Activated T-cell treated with anti-CD3 and anti-CD28 coated beads, Interleukin-2, amount 50 U/mL, for 48 hours (primary cell): ENCODE results near the gene HHEX.
"Not testable (repeated sequence)": the region's sequence is repeated elsewhere in the genome, so short reads cannot be mapped to it uniquely, and the experiment has no call there.

ENCODE experiments used
- DNase-seq, 2 experiments: peaks; one replicate each; pipeline ENCODE4 v3.0.0-alpha.2; 2020

HHEX gene

DNA sequence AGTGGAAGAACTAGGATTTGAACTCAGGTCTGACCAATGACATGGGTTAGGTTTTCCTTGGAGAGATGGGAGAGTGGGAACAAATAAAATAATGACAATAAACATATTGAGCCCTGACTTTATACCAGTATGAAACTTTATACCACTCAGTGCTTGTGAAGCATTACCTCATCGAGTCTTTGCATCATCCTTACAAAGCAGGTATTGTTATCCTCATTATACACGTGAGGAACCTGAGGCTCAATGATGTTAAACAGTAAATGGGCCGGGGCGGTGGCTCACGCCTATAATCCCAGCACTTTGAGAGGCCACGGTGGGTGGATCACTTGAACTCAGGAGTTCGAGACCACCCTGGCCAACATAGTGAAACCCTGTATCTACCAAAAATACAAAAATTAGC, 47.7 kb downstream of the HHEX start:
- no peak for DNase-seq

DNA sequence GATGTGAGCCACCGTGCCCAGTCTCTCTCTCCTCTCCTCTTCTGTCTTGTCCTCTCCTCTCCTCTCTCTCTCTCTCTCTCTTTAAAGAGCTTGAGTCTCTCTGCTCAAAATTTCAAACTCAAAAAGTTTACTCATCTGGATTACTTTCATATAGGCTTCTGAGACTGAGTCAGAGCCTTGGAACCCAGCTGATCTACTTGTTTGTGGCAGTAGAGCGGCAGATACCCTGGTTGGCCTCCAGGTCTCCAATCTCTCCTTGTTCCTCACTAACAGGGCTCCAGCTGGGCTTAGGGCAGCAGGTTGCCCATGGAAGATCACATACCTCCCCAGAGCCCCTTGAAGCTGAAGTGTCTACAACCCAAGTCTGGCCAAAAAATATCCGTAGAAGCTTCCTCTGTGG, 51.0 kb downstream of the HHEX start:
- no peak for DNase-seq

DNA sequence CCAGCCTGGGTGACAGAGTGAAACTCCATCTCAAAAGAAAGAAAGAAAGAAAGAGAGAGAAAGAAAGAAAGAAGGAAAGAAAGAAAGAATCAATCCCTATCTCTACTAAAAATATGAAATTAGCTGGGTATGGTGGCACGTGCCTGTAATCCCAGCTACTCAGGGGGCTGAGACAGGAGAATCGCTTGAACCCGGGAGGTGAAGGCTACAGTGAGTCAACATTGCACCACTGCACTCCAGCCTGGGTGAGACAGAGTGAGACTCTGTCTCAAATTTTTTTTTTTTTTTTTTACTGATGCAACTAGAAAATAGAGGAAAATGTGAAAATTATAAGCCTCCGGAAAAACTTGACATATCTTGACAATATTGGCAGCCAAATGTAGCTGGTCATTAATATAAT, 52.0 kb downstream of the HHEX start:
- DNase-seq, result not testable (repeated sequence)

DNA sequence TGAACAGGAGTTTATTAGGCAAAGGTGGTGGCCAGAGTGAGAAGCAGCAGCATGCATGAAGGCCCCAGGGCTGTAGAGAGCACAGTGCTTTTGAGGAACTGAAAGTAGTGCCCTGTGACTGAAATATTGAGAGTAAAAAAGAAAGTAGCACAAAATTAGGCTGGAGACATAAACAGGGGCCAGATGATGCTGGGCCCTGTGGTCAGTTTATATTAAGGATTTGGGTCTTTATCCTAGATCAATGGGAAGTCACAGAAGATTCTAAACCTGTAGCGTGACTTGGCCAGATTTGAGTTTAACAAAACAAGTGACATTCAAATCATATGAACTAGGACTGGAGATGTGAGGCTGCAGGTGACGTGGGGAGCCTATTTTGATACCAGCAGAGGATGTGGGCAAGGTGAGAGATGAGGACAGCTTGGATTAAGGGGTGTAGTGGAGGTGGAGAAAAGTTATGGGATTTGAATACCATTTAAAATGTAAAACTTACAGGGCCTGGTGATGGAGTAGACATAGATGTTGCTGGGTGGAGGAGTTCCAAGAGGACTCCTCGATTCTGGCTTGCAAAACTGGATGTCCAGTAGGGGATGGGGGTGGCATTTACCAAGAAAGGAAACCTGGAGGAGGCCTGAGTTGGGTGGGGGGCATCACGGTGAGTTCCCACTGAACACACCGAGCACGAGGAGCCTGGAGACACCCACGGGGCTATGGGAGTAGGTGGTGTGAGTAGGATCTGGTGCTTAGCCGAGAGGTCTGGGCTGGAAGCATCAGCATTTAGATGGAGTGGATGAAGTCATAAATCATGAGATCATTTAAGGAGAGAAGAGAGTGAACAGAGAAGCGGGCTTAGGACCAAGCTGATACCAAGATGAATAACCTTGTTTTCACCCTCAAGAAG, 52.8 kb downstream of the HHEX start:
- DNase-seq, result no peak
